Trophoblast cell (in vitro differentiated cells and primary cell): ENCODE results near the gene LHX5.

Experiments used
- DNase-seq, 2 donors: peaks; one replicate each; pipeline ENCODE4 v3.0.0-alpha.2; 2016
- H2AFZ ChIP-seq: 2 replicates; pipeline ENCODE4 v1.6.1; 2013; ENCODE audit warnings: low read length, moderate library complexity, mild to moderate bottlenecking; ENCODE audit not compliant: insufficient read depth, poor library complexity
- H2AK5ac ChIP-seq: 2 replicates; pipeline ENCODE4 v1.6.1; 2013; ENCODE audit warnings: mild to moderate bottlenecking, low read length
- H2BK120ac ChIP-seq: 2 replicates; pipeline ENCODE4 v1.6.1; 2013; ENCODE audit warnings: low read length, mild to moderate bottlenecking, moderate library complexity; ENCODE audit not compliant: insufficient read depth, poor library complexity
- H2BK12ac ChIP-seq: 2 replicates; pipeline ENCODE4 v1.6.1; 2013; ENCODE audit warnings: mild to moderate bottlenecking, low read length, moderate library complexity
- H2BK5ac ChIP-seq: 2 replicates; pipeline ENCODE4 v1.6.1; 2013; ENCODE audit warnings: low read length, low read depth, moderate library complexity, mild to moderate bottlenecking; ENCODE audit not compliant: poor library complexity
- H3K14ac ChIP-seq: 2 replicates; pipeline ENCODE4 v1.6.1; 2013; ENCODE audit warnings: mild to moderate bottlenecking, low read length
- H3K18ac ChIP-seq: 2 replicates; pipeline ENCODE4 v1.6.1; 2013; ENCODE audit warnings: mild to moderate bottlenecking, low read length
- H3K23ac ChIP-seq: 2 replicates; pipeline ENCODE4 v1.6.1; 2013; ENCODE audit warnings: low read length
- H3K27ac ChIP-seq: 2 replicates; pipeline ENCODE4 v1.5.1; 2013; ENCODE audit warnings: low read depth, mild to moderate bottlenecking, inconsistent platforms, low read length, moderate library complexity
- H3K27me3 ChIP-seq: 2 replicates; pipeline ENCODE4 v1.6.1; 2013; ENCODE audit warnings: inconsistent platforms, mild to moderate bottlenecking, low read length, moderate library complexity; ENCODE audit not compliant: insufficient read depth
- H3K36me3 ChIP-seq, 2 experiments: 1 replicate in 1 of 2; 2 replicates in 1 of 2; pipeline ENCODE4 v1.6.1; 2013; ENCODE audit warnings: low read length in 2 of 2, mild to moderate bottlenecking in 2 of 2, moderate library complexity in 1 of 2; ENCODE audit not compliant: insufficient read depth in 2 of 2, control insufficient read depth in 1 of 2
- H3K4ac ChIP-seq: 2 replicates; pipeline ENCODE4 v1.6.1; 2013; ENCODE audit warnings: low read depth, mild to moderate bottlenecking, low read length, moderate library complexity
- H3K4me1 ChIP-seq, 2 experiments: 1 replicate in 1 of 2; 2 replicates in 1 of 2; pipeline ENCODE4 v1.6.1; 2013; ENCODE audit warnings: low read length in 2 of 2, mild to moderate bottlenecking in 2 of 2, moderate library complexity in 1 of 2; ENCODE audit not compliant: insufficient read depth in 2 of 2, control insufficient read depth in 1 of 2
- H3K4me2 ChIP-seq: 2 replicates; pipeline ENCODE4 v1.6.1; 2013; ENCODE audit warnings: inconsistent platforms, mild to moderate bottlenecking, low read length, moderate library complexity
- H3K4me3 ChIP-seq: 2 replicates; pipeline ENCODE4 v1.5.1; 2013; ENCODE audit warnings: mild to moderate bottlenecking, low read depth, low read length, inconsistent platforms
- H3K79me1 ChIP-seq: one replicate; pipeline ENCODE4 v1.6.1; 2013; ENCODE audit warnings: low read length
- H3K79me2 ChIP-seq: 2 replicates; pipeline ENCODE4 v1.6.1; 2013; ENCODE audit warnings: low read length, mild to moderate bottlenecking; ENCODE audit not compliant: control insufficient read depth, insufficient read depth, poor library complexity
- H3K9ac ChIP-seq: 2 replicates; pipeline ENCODE4 v1.6.1; 2013; ENCODE audit warnings: mild to moderate bottlenecking, low read length
- H3K9me3 ChIP-seq: 2 replicates; pipeline ENCODE4 v1.6.1; 2013; ENCODE audit warnings: low read depth, mild to moderate bottlenecking, control low read depth, inconsistent platforms, low read length; ENCODE audit not compliant: insufficient read depth
- H4K12ac ChIP-seq: 2 replicates; pipeline ENCODE4 v1.6.1; 2013; ENCODE audit warnings: low read depth, mild to moderate bottlenecking, low read length, moderate library complexity
- H4K8ac ChIP-seq: 2 replicates; pipeline ENCODE4 v1.6.1; 2013; ENCODE audit warnings: low read depth, mild to moderate bottlenecking, low read length, moderate library complexity
- H4K91ac ChIP-seq: one replicate; pipeline ENCODE4 v1.6.1; 2013; ENCODE audit warnings: low read depth, mild to moderate bottlenecking, low read length, moderate library complexity
- WGBS: extraction: QIAGEN DNeasy Blood & Tissue Kit; methylation state at CpG from one replicate; pipeline ENCODE4 v1.1.7; 2013; ENCODE audit warnings: missing lambda C conversion rate; ENCODE audit not compliant: insufficient read length, insufficient coverage; ENCODE audit errors: extremely low coverage; 5-methylcytosine and 5-hydroxymethylcytosine counted together

LHX5 gene

DNA sequence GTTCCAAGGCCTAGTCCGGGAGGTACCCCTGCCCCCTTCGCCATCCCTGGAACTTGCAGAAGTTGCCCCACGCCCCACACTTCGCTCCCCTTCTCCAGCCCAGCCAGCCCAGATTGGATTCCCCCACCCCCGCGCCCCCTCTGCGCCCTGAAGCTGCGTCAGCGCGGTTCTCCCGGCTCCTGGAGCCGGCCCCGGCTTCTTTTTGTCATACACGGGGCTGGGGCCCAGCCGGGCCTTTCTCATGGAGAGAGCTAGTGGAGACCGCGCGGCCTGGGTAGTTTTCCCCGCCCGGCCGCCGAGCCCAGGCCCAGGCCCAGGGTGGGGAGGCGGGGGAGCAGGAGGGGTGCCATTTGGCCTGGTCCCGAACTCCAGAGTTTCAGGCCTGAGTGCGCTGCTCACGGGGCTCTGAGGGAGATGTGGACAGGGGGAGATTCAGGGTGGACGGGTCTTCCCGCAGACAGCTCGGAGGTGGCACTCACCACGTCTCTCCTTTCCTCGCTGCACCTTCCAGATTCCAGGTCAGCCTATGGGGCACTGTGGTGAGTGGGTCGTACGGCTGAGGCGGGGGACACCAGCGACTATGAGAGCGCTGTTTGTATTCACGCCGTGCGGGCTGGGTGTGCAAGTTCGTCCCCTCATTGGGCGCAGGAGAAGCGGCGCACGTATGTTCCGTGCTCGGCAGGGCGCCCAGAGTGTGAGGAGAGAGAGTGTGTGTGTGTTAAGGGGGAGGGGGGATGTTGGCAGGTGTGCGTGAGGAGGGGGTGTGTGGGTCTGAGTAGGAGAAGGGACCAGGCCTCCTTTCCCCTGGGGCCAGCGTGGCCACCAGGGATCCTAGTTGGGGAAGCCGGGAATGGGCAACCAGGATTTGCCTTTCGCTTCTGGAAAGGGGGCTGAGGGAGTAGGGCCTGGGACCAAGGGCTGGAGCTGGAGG is 785 bp upstream of the LHX5 start:
- no peak overlapping the region for H2BK12ac ChIP-seq

DNA sequence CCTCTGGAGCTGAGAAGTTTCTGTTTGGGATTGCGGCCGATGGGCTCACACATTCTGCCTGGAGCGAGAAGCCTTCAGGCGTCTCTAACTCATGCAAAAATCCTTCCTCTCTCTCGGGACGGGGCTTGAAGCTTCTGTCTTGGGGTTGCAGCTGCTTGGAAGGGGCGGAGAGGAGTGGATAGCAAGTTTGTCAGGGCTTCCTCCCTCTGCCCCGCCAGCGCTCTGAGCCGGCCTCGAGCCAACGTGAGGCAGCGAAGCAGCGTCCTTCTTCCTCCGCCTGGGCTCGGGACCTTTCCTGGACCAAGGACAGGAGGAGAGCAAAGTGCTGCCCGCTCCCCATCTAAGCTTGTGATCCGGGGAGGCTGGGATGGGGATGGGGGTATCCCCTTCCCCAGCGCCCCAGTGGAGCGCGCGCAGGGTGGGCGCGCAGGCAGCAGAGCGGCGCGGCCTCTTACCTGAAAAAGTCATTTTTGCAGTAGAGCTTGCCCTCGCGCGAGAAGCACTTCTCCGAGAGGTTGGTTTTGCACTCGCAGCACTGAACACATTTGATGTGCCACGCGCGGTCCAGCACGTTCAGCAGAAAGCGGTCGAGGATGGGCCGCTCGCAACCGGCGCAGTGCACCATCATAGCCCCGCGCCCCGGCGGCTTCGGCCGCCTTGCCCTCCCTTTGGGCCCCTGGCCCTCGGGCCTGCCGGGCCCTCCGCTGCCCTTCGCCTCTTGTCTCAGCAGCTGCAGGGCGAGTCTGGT is 626 bp downstream of the LHX5 start:
- Histone ChIP-seq H3K79me2 (no peaks in the 10 kb centered on the region), H3K36me3 (no peaks in the 10 kb centered on the region), H3K18ac (no peak overlapping the region), H3K4ac (no peak overlapping the region), H4K91ac (no peak overlapping the region), H3K4me2 (no peak overlapping the region), H3K23ac (no peak overlapping the region), H3K14ac (no peak overlapping the region), H2AK5ac (no peak overlapping the region), H4K8ac (no peak overlapping the region), H3K4me3 (no peak overlapping the region), H3K4me1 (peaks cover 0 to 4% of the 10 kb centered on the region in 2 experiments), H3K9ac (no peak overlapping the region), H3K27me3 (peaks cover 97% of the 10 kb centered on the region), H3K79me1 (no peaks in the 10 kb centered on the region), H3K27ac (no peak overlapping the region), H2BK5ac (no peak overlapping the region), H4K12ac (no peak overlapping the region), H2BK12ac (no peak overlapping the region), H2AFZ (no peak overlapping the region), H2BK120ac (no peak overlapping the region), H3K9me3 (peaks cover 26% of the 10 kb centered on the region)
- WGBS = no CpG with 5 or more reads among the region's 53 CpGs
- DNase-seq = no peak

More for the DNA sequence above, 785 bp upstream of the LHX5 start:
- peaks cover 0 to 4% of the 10 kb centered on the region in 2 experiments for H3K4me1 ChIP-seq
- H3K9ac ChIP-seq = no peak overlapping the region
- no peak overlapping the region for H2AFZ ChIP-seq
- H2BK120ac ChIP-seq = no peak overlapping the region
- no peaks in the 10 kb centered on the region for H3K79me2 ChIP-seq
- no peak overlapping the region for H4K91ac ChIP-seq
- no peak overlapping the region for H3K14ac ChIP-seq
- no peaks in the 10 kb centered on the region for H3K36me3 ChIP-seq
- H3K27me3 ChIP-seq = peaks cover 94% of the 10 kb centered on the region
- no peak overlapping the region for H3K4me2 ChIP-seq
- WGBS = no CpG with 5 or more reads among the region's 51 CpGs
- DNase-seq = no peak
- no peak overlapping the region for H3K27ac ChIP-seq
- H3K4ac ChIP-seq = no peak overlapping the region
- no peak overlapping the region for H2BK5ac ChIP-seq
- H3K18ac ChIP-seq = no peak overlapping the region
- no peak overlapping the region for H2AK5ac ChIP-seq
- no peaks in the 10 kb centered on the region for H3K79me1 ChIP-seq
- no peak overlapping the region for H3K23ac ChIP-seq
- H3K9me3 ChIP-seq = peaks cover 22% of the 10 kb centered on the region
- H4K8ac ChIP-seq = no peak overlapping the region
- H4K12ac ChIP-seq = no peak overlapping the region
- no peak overlapping the region for H3K4me3 ChIP-seq

DNA sequence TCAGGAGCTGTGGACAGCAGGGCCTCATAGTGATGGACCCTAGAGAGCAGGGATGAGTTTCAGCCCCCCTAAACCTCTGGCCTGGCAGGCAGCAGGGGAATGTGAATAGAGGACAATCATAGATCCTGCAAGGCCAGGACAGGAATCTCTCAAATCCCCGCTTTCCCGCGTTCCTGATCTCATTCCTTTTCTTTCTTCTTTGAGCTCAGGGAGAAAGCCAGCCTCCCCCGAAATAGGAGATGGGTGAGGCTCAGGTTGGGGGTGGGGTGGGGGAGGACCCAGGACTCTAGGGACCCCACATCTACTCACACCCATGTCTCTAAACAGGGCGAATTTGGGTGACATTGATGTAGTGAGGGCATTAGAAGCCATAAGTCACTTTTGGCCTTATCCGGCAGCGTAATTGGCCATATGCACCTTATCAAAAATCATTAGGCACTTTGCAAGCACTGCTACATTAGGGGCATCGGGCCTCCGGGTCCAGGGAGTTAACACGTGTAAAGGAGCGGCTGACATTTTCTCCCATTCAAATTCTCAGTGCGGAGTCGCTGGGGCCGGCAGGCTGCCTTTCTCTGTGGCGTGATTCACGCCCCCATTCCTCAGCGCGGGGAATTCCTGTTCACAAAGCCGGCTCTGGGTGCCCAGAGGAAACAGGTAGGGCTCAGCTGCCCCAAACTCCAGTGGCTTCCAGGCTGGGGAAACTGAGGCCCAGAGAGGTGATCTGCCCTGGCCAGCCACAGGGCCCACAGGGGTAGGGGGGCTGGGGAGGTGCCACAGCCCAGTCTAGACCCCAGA is 1.5 kb downstream of the LHX5 start:
- Histone ChIP-seq H3K4ac (no peak overlapping the region), H3K79me1 (no peaks in the 10 kb centered on the region), H3K79me2 (no peaks in the 10 kb centered on the region), H3K4me2 (no peak overlapping the region), H4K8ac (no peak overlapping the region), H3K27me3 (peaks cover 100% of the 10 kb centered on the region), H3K23ac (no peak overlapping the region), H3K4me3 (no peak overlapping the region), H3K4me1 (peaks cover 0 to 4% of the 10 kb centered on the region in 2 experiments), H3K9ac (no peak overlapping the region), H3K9me3 (peaks cover 26% of the 10 kb centered on the region), H4K12ac (no peak overlapping the region), H3K18ac (no peak overlapping the region), H2AK5ac (no peak overlapping the region), H2BK5ac (no peak overlapping the region), H2AFZ (no peak overlapping the region), H2BK120ac (no peak overlapping the region), H2BK12ac (no peak overlapping the region), H3K14ac (no peak overlapping the region), H3K36me3 (no peaks in the 10 kb centered on the region), H3K27ac (no peak overlapping the region), H4K91ac (no peak overlapping the region)
- DNase-seq = no peak
- WGBS = no CpG with 5 or more reads among the region's 19 CpGs

DNA sequence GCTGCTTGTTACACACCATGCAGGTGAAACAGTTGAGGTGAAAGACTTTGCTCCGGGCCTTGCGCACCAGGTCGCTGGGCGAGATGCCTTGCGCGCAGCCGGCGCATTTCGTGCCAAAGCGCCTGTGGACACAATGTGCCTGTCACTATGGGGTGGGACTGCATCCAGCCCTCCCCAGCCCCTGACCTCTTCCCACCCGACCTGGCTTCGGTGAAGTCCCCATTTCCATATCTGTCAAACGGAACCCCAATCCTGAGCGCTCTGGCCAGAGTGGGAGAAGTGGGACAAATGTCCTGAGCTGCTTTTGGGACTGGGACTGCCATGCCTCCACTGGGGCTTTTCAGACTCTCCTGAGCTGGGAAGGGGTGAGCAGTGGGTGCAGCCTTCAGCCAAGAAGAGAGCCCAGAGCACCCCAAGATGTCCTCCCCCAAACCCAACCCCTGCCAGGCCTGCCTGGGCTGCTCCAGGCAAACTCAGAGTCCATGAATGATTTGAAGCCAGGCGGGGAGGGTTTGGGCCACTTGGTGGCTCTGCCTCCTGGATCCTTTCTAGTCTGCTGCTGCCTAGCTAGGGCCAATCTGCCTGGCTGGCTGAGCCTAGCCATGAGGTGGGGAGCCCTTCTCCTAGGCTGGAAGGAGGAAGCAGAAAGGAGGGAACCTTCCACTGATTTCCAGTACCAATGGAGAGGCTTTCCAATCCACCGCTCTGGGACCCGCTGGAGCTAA is 2.3 kb downstream of the LHX5 start:
- Histone ChIP-seq H2BK5ac (no peak overlapping the region), H3K79me1 (no peaks in the 10 kb centered on the region), H3K4me3 (no peak overlapping the region), H2AFZ (no peak overlapping the region), H3K9me3 (peaks cover 20% of the 10 kb centered on the region), H3K14ac (no peak overlapping the region), H3K9ac (no peak overlapping the region), H3K23ac (no peak overlapping the region), H4K91ac (no peak overlapping the region), H3K18ac (no peak overlapping the region), H3K27ac (no peak overlapping the region), H3K4me2 (no peak overlapping the region), H3K36me3 (no peaks in the 10 kb centered on the region), H3K27me3 (peaks cover 100% of the 10 kb centered on the region), H2AK5ac (no peak overlapping the region), H4K8ac (no peak overlapping the region), H3K4ac (no peak overlapping the region), H3K4me1 (peaks cover 0 to 4% of the 10 kb centered on the region in 2 experiments), H3K79me2 (no peaks in the 10 kb centered on the region), H2BK120ac (no peak overlapping the region), H2BK12ac (no peak overlapping the region), H4K12ac (no peak overlapping the region)
- DNase-seq = peak in 1 of 2 donors; percentile 34
- no CpG with 5 or more reads among the region's 17 CpGs for WGBS
